ENCODE measurements around the gene KCNMB3. TPM values are rescaled to one million over a fixed set of nuclear protein-coding genes. Genes with fewer than 3 reads are reported as not detected.

Gene KCNMB3
- total and polyA plus RNA-seq, 2 of the 13 experiments (the other 11 are each of a cell fraction or from before 2014, with no cell fraction given): 4.3 to 7.1 TPM

DNA sequence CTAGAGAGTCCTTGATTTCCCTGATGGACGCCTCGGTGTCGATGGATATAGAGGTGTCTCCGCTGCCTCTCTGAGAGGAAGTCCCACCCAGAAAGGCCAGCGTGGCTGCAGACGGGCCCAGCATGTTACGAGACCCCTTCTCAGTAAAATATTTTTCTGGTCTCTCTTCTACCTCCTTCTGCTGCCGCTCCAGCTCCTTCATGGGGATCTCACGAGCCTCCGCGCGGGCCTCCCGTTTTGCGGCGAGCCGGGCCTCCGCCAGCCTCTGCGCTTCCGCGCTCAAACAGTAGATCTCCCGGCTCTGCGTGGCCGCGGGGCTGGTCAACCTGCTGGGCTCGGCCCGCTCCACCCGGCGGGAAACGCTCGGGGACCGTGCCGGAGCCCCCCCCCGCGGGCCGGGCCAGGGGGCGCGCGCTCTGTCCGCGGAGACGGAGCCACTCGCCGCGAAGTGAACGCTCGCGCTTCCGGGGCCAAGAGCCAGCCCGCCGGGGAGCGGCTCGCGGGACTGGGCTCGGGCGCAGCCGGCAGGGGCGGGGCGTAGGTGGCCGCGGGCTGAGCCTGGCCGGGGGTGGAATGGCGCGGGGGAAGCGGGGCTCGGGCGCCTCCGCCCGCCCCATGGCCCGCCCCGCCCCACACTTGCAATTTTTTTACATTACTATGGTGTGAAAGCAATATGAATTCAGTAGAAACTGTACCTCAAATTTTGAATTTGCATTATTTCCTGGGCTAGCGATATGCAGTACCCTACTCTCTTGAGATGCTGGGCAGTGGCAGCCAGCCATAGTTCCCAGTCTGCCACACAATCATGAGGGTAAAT lies 10.2 kb upstream of the KCNMB3 start (continued):
- TF ChIP-seq, protein P1, sequence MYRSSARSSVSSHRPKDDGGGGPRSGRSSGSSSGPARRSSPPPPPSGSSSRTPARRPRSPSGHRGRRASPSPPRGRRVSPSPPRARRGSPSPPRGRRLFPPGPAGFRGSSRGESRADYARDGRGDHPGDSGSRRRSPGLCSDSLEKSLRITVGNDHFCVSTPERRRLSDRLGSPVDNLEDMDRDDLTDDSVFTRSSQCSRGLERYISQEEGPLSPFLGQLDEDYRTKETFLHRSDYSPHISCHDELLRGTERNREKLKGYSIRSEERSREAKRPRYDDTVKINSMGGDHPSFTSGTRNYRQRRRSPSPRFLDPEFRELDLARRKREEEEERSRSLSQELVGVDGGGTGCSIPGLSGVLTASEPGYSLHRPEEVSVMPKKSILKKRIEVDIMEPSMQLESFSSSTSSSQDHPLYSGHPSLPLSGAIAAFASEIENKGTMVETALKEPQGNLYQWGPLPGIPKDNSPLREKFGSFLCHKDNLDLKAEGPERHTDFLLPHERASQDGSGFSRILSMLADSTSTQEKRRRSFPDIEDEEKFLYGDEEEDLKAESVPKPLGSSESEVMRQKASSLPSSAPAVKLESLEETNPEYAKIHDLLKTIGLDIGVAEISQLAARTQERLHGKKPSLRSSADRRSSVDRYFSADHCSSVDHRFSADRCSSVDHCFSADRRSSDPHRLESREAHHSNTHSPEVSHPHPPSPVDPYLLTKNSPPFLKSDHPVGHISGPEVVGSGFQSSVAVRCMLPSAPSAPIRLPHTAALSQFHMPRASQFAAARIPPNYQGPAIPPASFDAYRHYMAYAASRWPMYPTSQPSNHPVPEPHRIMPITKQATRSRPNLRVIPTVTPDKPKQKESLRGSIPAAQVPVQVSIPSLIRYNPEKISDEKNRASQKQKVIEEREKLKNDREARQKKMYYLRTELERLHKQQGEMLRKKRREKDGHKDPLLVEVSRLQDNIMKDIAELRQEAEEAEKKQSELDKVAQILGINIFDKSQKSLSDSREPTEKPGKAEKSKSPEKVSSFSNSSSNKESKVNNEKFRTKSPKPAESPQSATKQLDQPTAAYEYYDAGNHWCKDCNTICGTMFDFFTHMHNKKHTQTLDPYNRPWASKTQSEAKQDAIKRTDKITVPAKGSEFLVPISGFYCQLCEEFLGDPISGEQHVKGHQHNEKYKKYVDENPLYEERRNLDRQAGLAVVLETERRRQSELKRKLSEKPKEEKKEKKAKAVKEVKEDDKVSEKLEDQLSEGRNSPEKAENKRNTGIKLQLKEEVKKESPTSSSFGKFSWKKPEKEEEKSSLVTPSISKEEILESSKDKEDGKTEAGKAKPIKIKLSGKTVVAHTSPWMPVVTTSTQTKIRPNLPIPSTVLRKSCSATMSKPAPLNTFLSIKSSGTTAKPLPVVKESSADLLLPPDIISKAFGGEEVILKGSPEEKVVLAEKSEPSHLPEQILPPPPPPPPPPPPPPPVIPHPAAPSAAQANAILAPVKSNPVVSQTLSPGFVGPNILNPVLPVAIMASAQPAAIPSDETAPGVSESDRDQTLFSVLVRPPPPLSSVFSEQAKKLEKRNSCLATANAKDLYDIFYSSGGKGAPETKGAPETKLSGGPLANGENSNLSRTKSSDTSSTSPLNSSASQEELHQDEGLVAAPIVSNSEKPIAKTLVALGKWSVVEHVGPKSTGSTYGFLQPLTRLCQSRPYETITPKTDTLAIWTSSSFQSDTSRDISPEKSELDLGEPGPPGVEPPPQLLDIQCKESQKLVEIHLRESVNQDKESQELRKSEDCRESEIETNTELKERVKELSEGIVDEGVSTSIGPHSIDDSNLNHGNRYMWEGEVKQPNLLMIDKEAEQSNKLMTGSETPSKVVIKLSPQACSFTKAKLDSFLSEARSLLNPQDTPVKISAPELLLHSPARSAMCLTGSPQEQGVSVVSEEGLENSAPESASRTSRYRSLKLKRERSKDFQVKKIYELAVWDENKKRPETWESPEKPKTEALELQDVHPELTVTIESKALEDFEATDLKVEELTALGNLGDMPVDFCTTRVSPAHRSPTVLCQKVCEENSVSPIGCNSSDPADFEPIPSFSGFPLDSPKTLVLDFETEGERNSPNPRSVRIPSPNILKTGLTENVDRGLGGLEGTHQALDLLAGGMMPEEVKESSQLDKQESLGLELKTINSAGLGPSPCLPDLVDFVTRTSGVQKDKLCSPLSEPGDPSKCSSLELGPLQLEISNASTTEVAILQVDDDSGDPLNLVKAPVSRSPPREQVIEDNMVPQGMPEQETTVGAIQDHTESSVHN (CRISPR knock-in tag; IDR thresholded peaks at IDR 0.05): no peak
- TF ChIP-seq ZNF337 (CRISPR knock-in tag; IDR thresholded peaks at IDR 0.05; ENCODE audit: borderline replicate concordance, low read depth) (no peak), ZNF264 (CRISPR knock-in tag; IDR thresholded peaks at IDR 0.05) (no peak), MBD4 (IDR thresholded peaks at IDR 0.05; ENCODE audit: borderline replicate concordance, low read length) (no peak), MYNN (CRISPR knock-in tag; IDR thresholded peaks at IDR 0.05; ENCODE audit: low read depth) (no peak), ATM (IDR thresholded peaks at IDR 0.05; ENCODE audit: borderline replicate concordance) (no peak), ZNF382 (CRISPR knock-in tag; IDR thresholded peaks at IDR 0.05; ENCODE audit: borderline replicate concordance) (no peak)
- TF ChIP-seq, protein P2, sequence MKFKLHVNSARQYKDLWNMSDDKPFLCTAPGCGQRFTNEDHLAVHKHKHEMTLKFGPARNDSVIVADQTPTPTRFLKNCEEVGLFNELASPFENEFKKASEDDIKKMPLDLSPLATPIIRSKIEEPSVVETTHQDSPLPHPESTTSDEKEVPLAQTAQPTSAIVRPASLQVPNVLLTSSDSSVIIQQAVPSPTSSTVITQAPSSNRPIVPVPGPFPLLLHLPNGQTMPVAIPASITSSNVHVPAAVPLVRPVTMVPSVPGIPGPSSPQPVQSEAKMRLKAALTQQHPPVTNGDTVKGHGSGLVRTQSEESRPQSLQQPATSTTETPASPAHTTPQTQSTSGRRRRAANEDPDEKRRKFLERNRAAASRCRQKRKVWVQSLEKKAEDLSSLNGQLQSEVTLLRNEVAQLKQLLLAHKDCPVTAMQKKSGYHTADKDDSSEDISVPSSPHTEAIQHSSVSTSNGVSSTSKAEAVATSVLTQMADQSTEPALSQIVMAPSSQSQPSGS (CRISPR knock-in tag; IDR thresholded peaks at IDR 0.05): no peak
- TF ChIP-seq, protein P3, sequence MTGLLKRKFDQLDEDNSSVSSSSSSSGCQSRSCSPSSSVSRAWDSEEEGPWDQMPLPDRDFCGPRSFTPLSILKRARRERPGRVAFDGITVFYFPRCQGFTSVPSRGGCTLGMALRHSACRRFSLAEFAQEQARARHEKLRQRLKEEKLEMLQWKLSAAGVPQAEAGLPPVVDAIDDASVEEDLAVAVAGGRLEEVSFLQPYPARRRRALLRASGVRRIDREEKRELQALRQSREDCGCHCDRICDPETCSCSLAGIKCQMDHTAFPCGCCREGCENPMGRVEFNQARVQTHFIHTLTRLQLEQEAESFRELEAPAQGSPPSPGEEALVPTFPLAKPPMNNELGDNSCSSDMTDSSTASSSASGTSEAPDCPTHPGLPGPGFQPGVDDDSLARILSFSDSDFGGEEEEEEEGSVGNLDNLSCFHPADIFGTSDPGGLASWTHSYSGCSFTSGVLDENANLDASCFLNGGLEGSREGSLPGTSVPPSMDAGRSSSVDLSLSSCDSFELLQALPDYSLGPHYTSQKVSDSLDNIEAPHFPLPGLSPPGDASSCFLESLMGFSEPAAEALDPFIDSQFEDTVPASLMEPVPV (CRISPR knock-in tag; IDR thresholded peaks at IDR 0.05): peak; percentile 55; the same call in 1 of the 2 replicates
- TF ChIP-seq, protein P4, sequence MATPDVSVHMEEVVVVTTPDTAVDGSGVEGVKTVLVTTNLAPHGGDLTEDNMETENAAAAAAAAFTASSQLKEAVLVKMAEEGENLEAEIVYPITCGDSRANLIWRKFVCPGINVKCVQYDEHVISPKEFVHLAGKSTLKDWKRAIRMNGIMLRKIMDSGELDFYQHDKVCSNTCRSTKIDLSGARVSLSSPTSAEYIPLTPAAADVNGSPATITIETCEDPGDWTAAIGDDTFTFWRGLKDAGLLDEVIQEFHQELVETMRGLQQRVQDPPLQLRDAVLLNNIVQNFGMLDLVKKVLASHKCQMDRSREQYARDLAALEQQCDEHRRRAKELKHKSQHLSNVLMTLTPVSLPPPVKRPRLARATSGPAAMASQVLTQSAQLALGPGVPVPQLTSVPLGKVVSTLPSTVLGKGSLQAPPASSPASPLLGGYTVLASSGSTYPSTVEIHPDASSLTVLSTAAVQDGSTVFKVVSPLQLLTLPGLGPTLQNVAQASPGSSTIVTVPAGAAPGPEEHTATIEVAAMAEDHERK (CRISPR knock-in tag; IDR thresholded peaks at IDR 0.05; ENCODE audit: low read depth): no peak
- TF ChIP-seq, protein P5, sequence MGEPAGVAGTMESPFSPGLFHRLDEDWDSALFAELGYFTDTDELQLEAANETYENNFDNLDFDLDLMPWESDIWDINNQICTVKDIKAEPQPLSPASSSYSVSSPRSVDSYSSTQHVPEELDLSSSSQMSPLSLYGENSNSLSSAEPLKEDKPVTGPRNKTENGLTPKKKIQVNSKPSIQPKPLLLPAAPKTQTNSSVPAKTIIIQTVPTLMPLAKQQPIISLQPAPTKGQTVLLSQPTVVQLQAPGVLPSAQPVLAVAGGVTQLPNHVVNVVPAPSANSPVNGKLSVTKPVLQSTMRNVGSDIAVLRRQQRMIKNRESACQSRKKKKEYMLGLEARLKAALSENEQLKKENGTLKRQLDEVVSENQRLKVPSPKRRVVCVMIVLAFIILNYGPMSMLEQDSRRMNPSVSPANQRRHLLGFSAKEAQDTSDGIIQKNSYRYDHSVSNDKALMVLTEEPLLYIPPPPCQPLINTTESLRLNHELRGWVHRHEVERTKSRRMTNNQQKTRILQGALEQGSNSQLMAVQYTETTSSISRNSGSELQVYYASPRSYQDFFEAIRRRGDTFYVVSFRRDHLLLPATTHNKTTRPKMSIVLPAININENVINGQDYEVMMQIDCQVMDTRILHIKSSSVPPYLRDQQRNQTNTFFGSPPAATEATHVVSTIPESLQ (CRISPR knock-in tag; conservative IDR thresholded peaks at IDR 0.05): no peak

Data from HepG2 (cell line).